Stimulated activated CD4-positive, alpha-beta T cell treated with anti-CD3 and anti-CD28 coated beads, Interleukin-2, amount 100 ng/mL, for 4 hours (primary cell): ENCODE measurements around the gene CMYA5.
"Not testable (repeated sequence)": the region's sequence is repeated elsewhere in the genome, so short reads cannot be mapped to it uniquely, and the experiment has no call there.

ENCODE experiments used
- DNase-seq: peaks from one replicate; pipeline ENCODE4 v3.0.0-alpha.2; 2020; ENCODE audit warnings: low read depth

The CMYA5 gene

GRCh38 chr5:79689541-79690466, at the start of gene CMYA5:
CMYA5 (plus strand) TSS chr5:79689836; CDS start chr5:79689908, 72 bp downstream.
- DNase-seq, result no peak

- DNase-seq, result no peak
Observed at GRCh38 chr5:79640571-79641055, 49.0 kb upstream of the CMYA5 start.

- DNase-seq, result no peak
Observed at GRCh38 chr5:79641414-79641813, 48.2 kb upstream of the CMYA5 start.

GRCh38 chr5:79642210-79642609, 47.4 kb upstream of the CMYA5 start:
- no peak for DNase-seq

GRCh38 chr5:79653843-79654242, 35.8 kb upstream of the CMYA5 start:
- DNase-seq, result no peak

GRCh38 chr5:79663212-79663611, 26.4 kb upstream of the CMYA5 start:
- DNase-seq, result no peak

GRCh38 chr5:79666758-79667157, 22.9 kb upstream of the CMYA5 start:
- no peak for DNase-seq

GRCh38 chr5:79672392-79672791, 17.2 kb upstream of the CMYA5 start:
- no peak for DNase-seq

- DNase-seq, result not testable (repeated sequence)
Observed at GRCh38 chr5:79676354-79676753, 13.3 kb upstream of the CMYA5 start.

GRCh38 chr5:79682102-79682501, 7.5 kb upstream of the CMYA5 start:
- not testable (repeated sequence) for DNase-seq

GRCh38 chr5:79684782-79685181, 4.9 kb upstream of the CMYA5 start:
- DNase-seq, result no peak

GRCh38 chr5:79685627-79686026, 4.0 kb upstream of the CMYA5 start:
- no peak for DNase-seq

- no peak for DNase-seq
Observed at GRCh38 chr5:79686799-79687198, 2.8 kb upstream of the CMYA5 start.

GRCh38 chr5:79687889-79688288, 1.7 kb upstream of the CMYA5 start:
- no peak for DNase-seq

GRCh38 chr5:79691007-79691406, 1.4 kb downstream of the CMYA5 start:
- DNase-seq, result no peak

GRCh38 chr5:79692596-79692995, 3.0 kb downstream of the CMYA5 start:
- DNase-seq, result no peak

GRCh38 chr5:79694183-79694582, 4.5 kb downstream of the CMYA5 start:
- DNase-seq, result no peak

GRCh38 chr5:79694652-79695051, 5.0 kb downstream of the CMYA5 start:
- DNase-seq, result no peak

- DNase-seq, result no peak
Observed at GRCh38 chr5:79695526-79695925, 5.9 kb downstream of the CMYA5 start.

- DNase-seq, result no peak
Observed at GRCh38 chr5:79697222-79698170, 7.9 kb downstream of the CMYA5 start.

GRCh38 chr5:79699763-79700400, 10.2 kb downstream of the CMYA5 start:
- DNase-seq, result no peak
